KG1 (cell line): ENCODE measurements around the gene POU2F3.

Experiments
- DNase-seq: peaks from one replicate; lab custom pipeline; 2025; lab: John Stamatoyannopoulos, UW

POU2F3 gene

GRCh38 chr11:120285256-120285655 is 45.3 kb downstream of the POU2F3 start:
- DNase-seq, result no peak

DNA sequence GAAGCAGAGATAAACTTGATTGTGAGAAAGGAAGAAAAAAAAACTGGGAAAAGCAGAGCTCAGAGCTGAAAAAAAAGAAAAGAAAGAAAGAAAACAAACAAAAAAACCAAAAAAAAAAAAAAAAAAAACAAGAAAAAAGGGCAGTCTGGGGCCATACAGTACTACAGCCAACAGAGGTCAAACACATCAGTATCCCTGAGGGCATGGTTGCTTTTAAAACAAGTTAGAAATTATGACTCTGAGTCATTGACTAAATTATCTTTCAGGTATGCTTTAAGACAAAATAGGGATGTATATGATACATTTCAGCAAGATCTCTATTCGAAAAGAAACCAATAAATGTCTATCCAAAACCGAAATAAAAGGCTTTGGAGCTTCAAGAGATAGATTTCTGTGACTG is 48.1 kb downstream of the POU2F3 start:
- DNase-seq, result no peak

DNA sequence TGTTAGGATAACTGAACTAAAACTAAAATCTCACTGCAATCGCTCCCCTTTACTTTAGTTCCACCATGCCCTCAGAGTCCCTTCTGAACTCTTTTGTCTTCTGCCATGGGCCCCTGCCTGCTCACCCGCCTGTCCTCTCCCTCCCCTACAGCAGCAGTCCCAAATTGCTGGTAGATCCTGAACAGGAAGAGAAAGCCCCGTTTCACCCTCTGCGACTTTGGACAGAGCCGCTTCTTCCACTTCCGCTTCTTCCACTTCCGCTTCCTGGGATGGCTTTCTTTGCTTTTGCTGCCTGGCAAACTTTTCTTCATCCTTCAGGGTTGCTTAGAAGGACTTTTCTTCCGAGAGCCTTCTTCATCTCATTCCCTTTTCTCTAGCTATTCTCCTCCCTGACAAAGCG is 49.5 kb downstream of the POU2F3 start:
- DNase-seq, result no peak

DNA sequence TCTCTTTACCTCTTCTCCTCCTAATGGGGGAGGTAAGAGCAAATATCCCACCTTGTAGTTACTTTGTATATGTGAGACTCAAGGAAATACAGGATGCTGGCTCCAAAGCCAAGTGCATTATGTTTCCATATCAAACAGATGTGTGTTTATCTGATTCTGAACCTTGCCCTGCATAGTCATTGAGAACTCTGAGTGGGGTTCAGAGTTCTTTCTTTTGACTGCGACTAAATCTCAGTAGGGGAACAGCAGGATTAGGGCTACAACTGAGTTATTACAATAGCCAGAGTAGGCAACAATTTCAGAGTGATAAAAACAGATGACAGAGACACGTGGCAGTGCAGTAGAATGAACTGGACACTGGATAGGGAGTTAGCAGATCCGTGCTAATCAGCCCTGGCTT is 51.0 kb downstream of the POU2F3 start:
- no peak for DNase-seq

DNA sequence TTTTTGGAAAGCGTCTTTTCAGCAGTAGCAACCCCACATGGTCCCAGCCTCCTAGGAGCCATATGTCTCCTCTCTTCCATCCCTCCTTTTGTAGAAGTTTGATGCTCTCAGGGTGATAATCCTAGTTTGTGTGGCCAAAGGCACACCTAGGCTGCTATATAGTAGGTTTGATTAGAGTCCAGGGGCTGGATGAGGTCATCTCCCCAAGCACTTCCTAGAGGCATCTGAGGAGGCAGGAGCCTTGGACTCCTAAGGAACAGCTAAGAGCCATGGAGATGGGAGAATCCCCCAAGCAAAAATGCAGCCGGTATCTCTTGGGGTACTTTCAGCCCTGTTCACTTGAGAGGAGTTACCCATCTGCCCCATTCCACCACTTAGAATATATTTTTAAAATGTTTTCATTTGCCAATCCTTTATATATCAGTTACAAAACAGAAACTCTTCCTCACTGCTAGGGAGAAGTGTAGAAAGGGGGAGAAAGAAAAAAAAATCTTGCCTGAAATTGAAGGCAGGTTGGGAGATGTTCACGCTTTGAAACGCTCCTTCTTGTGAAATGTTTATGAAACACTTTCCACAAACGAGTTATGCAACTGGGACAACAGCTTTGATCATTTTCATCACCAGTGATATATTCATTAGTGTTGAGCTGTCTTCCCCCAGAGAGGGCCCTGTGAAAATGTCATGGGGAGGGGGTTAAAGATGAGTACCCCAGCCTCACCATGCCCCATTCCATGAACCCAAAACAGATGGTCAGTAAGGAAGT is 53.3 kb downstream of the POU2F3 start:
- DNase-seq, result no peak

DNA sequence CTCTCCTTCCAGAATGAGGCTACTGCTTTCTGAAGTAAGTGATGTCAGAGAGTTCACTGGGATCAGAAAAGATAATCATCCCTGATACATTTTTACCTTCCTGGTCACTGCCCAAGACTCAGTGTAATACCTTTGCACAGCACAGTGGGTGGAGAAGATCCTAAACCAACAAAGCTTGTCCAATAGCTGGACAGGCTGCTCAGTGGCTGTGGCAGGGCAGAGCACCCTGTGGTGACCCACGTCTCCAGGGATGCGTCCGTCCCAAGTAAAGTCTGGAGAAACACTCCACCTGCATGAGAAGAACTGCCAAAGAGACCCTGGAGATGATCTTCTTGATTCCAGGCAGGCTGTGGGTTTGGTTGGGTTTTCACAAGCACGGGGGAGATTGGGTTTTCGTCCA is 54.2 kb downstream of the POU2F3 start:
- no peak for DNase-seq

- no peak for DNase-seq
These were observed 55.2 kb downstream of the POU2F3 start for GRCh38 chr11:120295099-120295498.

GRCh38 chr11:120296554-120296953 is 56.6 kb downstream of the POU2F3 start:
- DNase-seq, result no peak

DNA sequence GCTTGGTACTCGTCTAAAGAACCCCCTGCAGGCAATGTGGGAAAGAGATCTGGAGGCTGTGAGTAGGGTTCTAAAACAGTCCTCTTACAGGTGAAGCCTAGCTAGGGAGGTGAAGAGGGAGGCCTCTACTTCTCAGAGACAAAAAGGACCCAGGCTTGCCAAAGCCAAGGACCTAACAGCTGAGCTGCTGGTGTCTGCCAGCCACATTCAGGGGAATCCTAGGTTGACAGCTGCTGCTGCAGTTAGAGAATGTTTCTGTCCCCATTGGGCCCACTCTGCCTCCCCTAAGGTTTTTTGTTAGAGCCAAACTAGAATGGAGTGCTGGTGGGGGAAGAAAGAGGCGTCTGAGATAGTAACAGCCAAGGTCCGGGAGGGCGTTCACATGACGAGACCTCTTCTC is 58.5 kb downstream of the POU2F3 start:
- DNase-seq, result no peak

- DNase-seq, result no peak
These were observed 62.3 kb downstream of the POU2F3 start for GRCh38 chr11:120302001-120302805.

- peak; percentile 74 for DNase-seq
These were observed 63.2 kb downstream of the POU2F3 start for GRCh38 chr11:120303004-120303637.

- no peak for DNase-seq
These were observed 64.6 kb downstream of the POU2F3 start for GRCh38 chr11:120304526-120304925.

- no peak for DNase-seq
These were observed 65.3 kb downstream of the POU2F3 start for GRCh38 chr11:120305286-120305685.

- DNase-seq, result no peak
These were observed 66.7 kb downstream of the POU2F3 start for GRCh38 chr11:120306519-120307242.

- no peak for DNase-seq
These were observed 67.5 kb downstream of the POU2F3 start for GRCh38 chr11:120307476-120307875.

- no peak for DNase-seq
These were observed 68.1 kb downstream of the POU2F3 start for GRCh38 chr11:120308081-120308480.

DNA sequence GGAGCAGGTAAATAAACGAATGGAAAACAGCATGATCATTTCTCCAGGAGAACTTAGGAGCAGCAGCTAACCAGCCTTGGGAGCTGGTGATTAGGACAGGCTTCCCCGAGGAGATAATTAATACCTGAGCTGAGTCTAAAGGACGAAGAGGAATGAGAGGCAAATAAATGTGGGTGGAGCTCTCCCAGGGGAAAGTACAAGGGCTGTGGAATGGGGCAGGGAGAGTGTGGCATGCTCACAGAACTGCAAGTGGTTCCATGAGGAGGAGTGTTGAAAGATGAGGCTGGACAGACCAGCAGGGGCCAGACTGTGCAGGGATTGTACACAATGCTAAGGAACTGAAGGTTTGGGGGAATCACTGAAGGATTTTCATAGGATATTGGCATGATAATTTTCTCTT is 70.9 kb downstream of the POU2F3 start:
- DNase-seq, result no peak

- no peak for DNase-seq
These were observed 74.9 kb downstream of the POU2F3 start for GRCh38 chr11:120314861-120315260.

- DNase-seq, result no peak
These were observed 77.1 kb downstream of the POU2F3 start for GRCh38 chr11:120316880-120317688.

GRCh38 chr11:120317689-120318480 is 77.9 kb downstream of the POU2F3 start:
- DNase-seq, result no peak

DNA sequence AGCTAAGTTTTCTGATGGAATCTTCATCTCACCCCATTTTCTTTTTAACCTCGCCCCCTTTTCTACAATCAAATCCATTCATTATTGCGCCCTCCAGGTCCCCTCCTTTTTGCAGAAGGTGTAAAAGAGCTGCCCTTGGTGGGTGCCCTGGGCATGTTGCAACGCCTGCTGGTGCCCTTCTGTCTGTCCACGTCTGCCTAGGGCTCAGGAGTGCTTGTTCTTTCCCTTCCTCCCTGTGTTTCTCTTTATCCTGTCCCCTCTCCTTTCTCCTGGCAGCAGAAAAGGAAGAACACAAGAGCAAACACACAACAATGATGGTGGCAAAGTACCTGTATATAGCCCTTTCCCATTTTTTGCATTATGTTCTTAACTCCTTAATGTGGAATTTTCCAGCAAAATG is 79.0 kb downstream of the POU2F3 start:
- DNase-seq, result no peak
